ENCODE results near the gene SPP1.

DNA sequence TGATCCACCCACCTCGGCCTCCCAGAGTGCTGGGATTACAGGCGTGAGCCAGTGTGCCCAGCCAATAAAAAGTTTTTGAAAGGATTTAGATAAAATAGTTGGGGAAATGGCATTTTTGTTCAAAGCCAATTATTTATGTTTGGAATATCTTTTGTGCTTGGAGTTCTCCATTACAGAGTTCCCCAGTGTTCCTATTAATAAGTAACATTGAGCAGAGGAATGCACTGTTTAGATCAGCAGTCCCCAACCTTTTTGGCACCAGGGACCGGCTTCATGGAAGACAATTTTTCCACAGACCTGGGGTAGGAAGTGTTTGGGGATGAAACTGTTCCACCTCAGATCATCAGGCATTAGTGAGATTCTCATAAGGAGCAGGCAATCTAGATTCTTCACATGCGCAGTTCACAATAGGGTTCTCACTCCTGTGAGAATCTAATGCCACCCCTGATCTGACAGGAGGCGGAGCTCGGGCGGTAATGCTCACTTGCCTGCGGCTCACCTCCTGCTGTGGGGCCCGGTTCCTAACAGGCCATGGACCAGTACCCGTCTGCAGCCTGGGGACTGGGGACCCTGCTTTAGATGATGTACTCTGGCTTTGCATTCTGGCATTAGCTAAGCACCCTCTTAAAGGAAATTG lies 40.3 kb downstream of the SPP1 start:
- TF ChIP-seq, protein P1, sequence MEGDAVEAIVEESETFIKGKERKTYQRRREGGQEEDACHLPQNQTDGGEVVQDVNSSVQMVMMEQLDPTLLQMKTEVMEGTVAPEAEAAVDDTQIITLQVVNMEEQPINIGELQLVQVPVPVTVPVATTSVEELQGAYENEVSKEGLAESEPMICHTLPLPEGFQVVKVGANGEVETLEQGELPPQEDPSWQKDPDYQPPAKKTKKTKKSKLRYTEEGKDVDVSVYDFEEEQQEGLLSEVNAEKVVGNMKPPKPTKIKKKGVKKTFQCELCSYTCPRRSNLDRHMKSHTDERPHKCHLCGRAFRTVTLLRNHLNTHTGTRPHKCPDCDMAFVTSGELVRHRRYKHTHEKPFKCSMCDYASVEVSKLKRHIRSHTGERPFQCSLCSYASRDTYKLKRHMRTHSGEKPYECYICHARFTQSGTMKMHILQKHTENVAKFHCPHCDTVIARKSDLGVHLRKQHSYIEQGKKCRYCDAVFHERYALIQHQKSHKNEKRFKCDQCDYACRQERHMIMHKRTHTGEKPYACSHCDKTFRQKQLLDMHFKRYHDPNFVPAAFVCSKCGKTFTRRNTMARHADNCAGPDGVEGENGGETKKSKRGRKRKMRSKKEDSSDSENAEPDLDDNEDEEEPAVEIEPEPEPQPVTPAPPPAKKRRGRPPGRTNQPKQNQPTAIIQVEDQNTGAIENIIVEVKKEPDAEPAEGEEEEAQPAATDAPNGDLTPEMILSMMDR (IDR thresholded peaks at IDR 0.05 in 2 of 3, conservative IDR thresholded peaks at IDR 0.05 in 1 of 3; ENCODE audit: control insufficient read depth in 2 of 3, extremely low read depth in 1 of 3, insufficient read depth in 1 of 3, low read depth in 3 of 3, low read length in 3 of 3): no peak
- TF ChIP-seq POLR2A (IDR thresholded peaks at IDR 0.05; ENCODE audit: low read depth, low read length) (no peak), ZBTB40 (IDR thresholded peaks at IDR 0.05; ENCODE audit: borderline replicate concordance) (no peak)
- TF ChIP-seq, protein P2, sequence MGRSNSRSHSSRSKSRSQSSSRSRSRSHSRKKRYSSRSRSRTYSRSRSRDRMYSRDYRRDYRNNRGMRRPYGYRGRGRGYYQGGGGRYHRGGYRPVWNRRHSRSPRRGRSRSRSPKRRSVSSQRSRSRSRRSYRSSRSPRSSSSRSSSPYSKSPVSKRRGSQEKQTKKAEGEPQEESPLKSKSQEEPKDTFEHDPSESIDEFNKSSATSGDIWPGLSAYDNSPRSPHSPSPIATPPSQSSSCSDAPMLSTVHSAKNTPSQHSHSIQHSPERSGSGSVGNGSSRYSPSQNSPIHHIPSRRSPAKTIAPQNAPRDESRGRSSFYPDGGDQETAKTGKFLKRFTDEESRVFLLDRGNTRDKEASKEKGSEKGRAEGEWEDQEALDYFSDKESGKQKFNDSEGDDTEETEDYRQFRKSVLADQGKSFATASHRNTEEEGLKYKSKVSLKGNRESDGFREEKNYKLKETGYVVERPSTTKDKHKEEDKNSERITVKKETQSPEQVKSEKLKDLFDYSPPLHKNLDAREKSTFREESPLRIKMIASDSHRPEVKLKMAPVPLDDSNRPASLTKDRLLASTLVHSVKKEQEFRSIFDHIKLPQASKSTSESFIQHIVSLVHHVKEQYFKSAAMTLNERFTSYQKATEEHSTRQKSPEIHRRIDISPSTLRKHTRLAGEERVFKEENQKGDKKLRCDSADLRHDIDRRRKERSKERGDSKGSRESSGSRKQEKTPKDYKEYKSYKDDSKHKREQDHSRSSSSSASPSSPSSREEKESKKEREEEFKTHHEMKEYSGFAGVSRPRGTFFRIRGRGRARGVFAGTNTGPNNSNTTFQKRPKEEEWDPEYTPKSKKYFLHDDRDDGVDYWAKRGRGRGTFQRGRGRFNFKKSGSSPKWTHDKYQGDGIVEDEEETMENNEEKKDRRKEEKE (IDR thresholded peaks at IDR 0.05): no peak

Measured in GM12878 (cell line).